NCI-H446 (cell line): ENCODE data around the gene EML4.
"Not testable (repeated sequence)": the region's sequence is repeated elsewhere in the genome, so short reads cannot be mapped to it uniquely, and the experiment has no call there.

Experiments
- DNase-seq, 2 experiments: peaks; one replicate each; lab custom pipeline; 2025; lab: John Stamatoyannopoulos, UW

Gene EML4

DNA sequence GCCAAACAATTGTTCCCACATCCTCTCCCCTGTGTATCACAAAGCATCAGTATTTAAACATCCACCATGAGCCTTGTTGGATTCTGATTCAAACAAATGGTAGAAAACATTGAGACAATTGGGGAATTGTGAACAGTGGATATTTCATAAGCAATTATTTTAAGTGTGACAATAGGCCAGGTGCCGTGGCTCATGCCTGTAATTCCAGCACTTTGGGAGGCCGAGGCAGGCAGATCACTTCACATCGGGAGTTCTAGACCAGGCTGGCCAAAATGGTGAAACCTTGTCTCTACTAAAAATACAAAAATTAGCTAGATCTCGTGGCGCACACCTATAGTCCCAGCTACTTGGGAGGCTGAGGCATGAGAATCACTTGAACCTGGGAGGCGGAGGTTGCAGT, 165.7 kb downstream of the EML4 start:
- DNase-seq, result not testable (repeated sequence)

DNA sequence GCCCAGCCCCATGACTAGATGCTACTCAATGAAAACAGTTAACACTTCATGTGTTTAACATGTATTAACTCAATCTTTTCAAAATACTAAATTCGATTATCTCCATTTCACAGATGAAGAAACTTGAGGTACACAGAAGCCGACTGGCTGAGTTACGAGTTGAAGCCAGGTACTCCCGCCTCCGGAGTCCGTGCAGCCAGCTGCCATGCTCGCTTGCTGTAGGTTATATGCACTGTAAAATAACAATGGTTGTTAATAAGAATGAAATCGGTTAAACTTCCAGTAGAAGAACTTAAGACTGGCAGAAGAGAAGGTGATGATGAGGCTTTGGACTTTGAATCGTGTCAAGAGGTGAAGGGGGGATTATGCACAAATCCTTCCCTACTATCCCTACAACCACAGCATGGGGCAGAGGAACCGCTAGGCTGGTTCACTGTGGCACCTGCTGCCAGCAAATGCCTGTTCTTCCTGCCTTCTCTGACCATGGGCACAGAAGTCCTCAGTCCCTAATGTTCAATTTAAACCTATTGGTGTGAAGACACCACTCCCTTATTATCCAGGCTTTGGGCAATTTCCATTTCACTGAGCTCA, 166.5 kb downstream of the EML4 start:
- DNase-seq, result no peak

DNA sequence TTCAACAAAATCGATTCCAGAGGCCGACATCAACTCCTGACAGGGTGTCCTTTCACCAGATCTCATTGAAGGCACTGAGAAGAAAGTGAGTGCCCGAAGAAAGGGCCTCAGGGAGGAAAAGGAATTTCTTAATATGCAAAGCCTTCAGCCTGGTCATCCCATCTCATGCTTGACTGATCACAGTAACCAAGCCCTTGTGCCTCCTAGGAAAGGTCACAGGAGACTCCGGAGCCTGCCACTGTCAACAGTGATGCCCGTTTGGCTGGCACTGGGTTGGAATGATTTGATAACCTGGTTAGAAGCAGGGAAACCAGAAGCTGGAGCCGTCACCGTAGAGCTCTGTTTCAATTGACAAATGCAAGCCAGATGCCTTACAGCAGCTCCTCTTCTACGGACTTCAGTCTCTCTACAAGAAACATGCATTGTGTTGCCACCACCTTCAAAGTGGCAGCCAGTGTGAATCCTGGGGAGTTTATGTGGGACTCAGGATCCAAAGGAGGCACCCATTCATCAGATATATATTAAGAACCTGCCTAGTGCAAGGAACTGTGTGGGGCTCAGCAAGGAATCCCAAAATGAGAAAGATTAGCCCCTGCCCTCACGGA, 167.3 kb downstream of the EML4 start:
- no peak for DNase-seq

DNA sequence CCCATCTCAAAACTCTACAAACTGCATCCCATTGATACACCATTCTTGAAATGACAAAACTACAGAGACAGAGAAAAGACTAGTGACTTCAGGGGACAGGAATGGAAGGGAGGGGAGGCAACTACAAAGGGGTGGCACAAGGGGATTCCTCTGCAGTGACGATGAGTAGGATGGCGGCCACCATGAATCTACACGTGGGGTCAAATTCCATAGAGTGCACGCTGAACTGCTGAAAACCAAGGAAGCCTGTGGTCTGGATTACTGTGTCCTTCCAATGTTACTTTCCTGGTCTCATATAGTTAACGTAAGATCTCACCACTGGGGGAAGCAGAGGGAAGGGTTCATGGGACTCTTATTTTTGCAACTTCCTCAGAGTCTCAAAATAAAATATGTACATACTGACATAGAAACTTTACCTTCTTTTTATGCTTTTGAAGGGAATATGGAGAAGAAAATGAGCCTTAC, 168.2 kb downstream of the EML4 start:
- DNase-seq, result no peak

DNA sequence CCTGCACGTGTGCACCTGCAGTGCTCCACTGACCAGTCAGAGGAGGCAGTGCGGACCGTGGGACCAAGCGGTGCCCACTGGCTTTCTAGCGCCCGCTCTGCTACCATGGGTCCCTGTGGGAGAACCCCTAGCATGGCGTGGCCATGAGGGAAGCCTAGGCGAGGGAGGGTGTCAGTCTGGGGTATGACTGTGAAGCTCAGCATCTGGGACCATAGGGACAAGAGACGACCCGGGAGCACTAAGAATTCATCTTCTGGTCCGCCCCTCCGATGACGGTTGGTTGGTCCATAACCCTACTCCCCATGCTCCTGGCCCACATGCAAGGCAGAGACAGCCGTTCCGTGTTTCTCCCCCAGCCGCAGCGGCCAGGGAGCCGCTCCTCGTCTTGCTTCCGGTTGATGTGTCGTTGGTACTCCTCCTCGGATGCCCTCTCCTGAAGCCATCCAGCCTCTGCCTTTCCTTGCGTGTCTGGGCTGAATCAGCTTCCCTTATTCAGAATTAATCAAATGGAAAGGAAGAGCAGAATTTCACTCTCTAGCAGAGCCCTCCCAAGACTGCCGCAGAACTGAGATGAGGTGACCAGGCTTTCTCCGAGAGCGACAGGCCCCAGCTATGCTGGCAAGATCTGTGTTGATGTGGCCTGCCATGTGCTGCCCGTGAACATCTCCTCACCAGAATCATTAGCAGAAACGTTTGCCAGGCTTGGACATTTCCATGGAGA, 168.9 kb downstream of the EML4 start:
- no peak for DNase-seq

DNA sequence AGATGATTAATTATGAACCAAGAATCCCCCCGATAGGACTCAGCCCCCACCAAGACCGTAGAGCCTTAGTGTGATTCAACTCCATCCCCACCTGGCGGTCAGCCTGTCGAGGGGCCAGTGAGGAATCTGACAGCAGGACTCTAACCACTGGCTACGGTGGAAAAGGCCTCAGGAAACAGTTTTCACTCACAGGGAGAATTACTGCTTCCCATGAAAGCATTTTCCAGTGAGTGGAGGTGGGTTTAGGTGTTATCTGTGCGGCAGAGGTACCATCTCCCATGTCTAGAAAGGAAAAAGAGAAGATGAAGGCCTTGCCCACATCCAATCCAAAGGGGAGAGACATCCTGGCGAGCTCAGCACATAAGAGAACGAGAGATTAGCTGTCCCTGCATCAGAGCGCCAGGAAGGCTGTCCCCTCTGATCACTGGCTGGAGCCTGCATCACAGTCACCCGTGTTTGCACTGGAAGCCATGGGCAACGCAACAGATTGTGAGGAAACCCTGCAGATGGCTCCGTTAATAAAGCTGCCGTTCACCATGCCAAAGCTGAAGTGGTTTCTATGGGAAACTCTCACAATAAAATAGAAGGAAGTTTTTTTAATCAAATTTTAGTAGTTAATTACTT, 169.5 kb downstream of the EML4 start:
- DNase-seq, result peak; percentile 37 to 50

DNA sequence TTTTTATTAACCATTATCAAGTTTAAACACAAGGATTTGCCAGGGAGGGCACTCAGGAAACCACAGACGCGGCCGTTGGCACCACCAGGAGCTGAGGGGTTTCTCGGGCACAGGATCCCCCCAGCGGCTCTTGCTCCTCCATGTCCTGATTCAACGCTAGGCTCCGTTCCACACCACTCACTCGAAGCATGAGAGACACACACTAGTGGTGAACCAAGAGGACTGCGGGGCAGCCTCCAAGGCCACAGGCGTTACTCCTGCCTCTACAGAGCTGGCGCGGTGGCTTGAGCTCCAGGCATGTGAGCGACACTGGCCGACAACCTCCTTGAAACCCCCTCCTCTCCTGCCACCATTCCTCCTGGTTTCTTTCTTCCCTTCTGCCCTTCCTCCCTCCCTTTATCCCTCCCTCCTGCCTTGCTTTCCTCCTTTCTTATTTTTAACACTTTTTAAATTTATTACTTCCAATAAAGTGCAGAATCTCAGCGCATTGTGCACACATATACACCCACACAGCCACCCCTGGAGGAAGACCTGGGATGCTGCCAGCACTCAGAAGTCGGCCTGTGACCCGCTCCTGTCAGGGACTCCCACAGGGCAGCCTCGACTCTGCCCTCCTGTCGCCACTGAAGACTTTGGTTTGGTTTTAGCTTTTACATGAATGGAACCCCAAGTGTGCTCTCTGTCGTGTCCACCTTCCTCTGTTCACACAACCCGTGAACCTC, 170.2 kb downstream of the EML4 start:
- peak in 1 of 2 experiments; percentile 24 for DNase-seq

DNA sequence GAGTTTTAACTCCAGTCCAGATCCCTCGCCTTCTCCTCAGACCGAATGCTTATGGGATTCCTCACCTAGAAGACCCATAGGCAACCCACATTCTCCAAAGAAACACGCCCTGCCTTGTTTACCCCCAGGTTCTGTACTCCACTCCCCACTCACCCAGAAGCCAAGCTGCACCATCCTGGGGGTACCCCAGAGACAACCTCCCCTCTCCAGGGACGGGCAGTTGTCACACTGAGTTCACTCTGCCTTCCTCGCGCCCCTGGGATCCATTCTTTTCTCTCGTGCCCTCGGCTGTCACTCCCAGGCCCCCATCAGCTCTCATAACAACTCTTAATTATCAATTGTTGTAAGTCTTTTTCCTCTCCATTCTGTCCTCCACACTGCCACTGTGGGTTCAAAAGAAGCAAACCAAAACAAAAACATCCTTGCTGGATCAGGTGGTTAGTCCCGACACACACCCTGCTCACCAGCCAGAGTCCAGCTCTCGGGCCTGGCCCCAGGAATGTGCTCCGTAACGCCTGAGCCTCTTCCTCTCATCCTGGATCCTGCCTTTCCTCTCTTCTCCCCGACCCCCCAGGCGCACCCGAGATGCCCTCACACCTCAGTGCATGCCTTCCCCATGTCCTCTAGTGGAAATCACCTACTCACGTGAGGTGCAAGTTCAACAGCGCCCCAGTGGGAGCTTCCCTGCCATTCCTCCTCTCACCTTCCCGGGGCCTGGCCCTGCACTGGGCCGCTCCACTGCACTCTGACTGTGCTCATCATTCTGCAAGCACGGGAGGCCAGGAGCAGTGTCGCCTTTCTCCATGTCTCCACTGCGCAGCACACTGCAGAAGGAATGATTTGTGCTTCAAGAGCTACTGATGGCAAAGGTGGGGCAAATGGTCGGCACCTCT, 171.1 kb downstream of the EML4 start:
- DNase-seq, result no peak

DNA sequence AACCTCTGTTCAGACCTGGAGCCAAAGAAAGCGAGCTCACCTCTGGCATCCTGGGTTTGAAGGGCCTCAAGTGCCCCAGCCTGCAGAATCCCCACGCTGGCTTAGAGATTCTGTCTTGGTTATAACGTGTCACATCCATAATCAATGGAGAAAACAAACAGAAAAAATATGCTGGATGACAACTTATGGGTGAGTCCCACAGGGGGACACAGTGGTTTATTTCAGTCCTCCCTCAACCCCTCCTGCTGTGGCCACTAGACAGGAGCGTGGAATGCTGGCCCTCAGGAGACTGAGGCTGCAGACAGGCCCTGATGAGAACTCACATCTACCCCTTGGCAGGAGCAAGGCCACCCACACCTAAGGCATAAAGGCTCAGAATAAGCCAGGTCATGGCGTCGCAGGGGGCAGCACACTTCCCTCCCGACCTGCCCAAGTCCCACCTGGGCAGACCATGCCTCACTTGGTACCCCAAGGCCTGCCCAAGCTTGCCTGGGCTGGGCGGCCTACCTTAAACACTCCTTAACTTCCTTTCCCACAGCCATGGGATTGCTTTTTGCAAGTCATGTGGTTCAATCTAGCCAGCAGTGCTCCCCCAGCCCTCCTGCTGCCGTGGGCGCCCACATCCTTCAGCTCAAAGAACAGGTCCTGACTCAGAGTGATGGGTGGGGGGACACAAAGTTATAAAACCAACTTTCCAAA, 171.9 kb downstream of the EML4 start:
- DNase-seq, result no peak

DNA sequence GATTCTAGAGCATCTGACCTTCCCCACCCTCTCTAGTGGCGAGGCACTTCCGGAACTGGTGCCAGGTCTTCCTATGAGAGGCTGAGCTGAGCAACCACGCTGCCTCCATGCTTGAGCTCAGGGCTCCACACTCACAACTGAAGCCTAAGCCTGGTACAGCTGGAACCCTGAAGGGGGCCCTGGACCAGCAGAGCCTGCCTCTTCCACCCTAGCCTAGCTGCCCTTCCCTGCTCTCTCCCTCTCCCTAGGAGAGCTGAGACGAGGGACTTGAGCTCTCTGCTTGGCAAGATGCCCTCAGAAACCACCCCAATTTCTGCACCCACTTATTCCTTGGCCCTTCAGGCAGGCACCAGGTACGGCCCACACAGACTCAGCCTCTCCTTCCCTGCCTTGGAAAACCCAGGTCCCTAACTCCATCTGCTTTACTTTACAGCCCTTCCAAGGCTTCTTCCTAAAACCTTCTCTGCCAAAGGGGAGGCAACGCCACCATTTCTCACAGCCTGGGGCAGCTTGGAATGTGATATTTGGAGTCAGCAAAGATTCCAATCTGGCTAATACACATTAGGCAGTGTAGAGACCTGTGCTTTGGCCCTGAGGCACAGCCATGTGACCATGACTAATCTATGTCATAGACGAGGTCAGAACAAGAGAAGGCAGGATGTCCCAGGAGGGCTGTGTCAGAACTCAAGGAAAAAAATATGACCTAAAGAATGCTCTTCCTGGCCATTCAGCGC, 173.1 kb downstream of the EML4 start:
- no peak for DNase-seq

DNA sequence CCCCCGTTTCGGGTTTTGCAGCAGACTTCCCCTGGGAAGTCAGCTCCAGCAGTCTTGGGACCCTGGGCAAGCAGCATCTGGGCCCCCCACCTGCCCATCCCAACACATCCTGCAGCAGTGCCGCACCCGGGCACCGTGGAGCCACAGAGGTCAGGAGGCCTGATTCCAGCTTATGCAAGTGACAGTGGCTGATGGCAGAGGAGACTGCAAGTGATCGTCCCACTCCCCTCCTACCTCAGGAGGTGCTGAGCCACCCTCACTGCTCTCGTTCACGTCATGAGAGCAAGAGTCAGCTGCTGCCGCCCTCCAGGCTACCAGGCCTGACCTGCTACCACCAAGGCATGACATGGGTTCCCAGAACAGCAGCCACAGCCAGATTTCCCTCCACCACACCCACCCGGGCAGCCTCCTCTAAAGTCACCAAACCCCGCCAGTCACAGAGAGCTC, 173.7 kb downstream of the EML4 start:
- DNase-seq, result no peak

DNA sequence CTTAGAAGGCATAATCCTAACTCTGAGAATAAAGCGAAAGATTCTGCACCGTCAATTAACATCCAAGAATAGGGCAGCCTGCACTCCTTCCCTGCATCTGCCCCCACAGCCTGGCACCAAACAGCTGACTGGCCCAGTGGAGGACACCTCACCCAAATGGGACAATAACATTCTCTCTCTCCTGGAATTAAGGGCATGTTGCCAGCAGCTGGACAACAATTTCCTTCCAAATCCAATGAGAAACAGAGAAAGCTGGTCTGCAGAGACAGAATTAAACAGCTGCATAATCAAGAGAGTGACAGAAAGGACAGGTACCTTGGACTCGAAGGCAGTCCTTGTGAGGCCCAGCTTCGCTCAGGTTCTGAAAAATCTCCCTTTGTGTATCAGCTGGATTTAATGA, 176.8 kb downstream of the EML4 start:
- no peak for DNase-seq

DNA sequence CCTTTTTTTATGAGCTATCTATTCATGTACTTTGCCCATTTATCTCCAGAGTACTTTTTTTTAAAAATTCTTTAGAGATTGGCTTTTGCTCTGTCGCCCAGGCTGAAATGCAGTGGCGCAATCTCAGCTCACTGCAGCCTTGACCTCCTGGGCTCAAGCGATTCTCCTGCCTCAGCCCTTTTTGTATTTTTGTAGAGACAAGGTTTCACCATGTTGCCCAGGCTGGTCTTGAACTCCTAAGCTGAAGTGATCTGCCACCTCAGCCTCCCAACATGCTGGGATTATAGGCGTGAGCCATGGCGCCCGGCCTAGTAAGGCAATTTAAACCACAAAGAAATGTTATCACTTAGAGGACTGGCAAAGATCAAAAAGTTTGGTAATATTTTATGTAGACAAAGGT, 177.7 kb downstream of the EML4 start:
- not testable (repeated sequence) for DNase-seq

DNA sequence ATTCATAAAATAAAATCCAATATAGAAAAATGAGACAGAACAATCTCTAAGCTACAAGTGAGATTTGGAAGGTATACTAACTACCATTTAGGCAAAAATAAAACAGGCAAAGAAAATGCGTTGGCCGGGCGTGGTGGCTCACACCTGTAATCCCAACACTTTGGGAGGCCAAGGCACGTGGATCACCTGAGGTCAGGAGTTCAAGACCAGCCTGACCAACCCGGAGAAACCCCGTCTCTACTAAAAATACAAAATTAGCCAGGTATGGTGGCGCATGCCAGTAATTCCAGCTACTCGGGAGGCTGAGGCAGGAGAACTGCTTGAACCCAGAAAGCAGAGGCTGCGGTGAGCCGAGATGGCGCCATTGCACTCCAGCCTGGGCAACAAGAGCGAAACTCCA, 178.4 kb downstream of the EML4 start:
- not testable (repeated sequence) for DNase-seq

DNA sequence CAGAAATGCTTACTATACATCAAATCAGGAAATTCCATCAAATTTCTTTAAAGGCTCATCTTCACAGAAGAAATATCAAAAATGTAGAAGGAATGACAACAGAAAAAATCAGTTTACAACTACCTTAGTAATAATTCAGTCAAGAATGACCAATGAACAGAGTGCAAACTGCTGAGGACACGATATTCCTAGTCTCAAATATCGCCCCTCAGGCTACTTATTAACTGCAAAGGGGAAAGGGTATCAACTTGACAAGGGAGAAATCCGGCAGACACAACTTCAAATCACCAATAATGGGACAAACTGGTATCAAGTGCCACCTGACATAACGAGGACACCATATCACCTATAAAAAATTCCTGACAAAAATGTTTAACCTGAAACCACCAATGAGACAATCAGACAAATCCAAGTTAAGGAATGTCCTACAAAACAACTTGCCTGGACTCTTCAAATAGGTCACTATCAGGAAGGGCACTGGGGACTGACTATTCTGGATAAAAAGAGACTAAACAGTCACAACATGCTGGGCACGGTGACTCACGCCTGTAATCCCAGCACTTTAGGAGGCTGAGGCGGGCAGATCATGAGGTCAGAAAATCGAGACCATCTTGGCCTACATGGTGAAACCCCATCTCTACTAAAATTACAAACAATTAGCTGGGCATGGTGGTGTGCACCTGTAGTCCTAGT, 179.1 kb downstream of the EML4 start:
- DNase-seq, result no peak

DNA sequence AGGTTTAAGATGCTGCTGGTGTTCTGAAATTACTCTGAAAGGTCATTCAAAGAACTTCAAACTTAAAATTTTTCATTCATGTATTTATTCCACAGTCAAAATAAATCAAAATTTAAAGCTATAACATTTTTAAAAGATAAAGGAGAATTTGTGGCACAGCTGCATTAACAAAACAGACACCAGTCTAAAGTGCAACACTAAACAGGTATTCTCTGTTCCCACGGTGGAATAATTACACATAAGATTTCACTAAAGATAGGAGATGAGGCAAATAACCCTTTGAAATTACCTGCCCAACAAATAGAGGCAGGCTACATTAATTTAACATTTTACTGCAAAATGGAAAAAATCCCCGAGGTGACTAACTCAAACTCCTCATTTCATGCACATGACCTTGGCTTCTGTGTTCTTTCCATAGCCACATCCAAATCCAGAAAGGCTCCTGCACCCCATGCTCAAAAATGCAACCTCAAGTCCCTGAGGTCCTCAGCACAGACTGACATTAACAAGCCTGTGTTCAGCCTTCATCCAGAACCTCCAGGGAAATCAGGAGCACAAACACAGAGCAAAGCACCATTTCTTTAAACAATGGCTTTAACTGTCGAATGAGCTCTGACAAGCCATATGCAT, 181.4 kb downstream of the EML4 start:
- no peak for DNase-seq

DNA sequence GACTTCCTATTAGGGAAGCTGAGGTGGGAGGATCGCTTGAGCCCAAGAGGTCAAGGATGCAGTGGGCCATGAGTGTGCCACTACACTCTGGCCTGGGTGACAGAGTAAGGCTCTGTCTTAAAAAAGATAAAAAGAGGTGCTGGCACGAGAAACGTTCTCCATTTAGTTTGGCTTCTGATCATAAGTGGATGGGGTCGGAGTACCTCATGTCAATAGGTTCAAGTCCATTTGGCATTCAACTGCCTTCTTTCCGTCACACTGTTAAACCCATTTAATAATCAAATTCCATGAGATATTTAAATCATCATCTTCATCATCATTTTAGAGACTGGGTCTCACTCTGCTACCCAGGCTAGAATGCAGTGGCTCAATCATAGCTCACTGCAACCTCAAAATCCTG, 182.7 kb downstream of the EML4 start:
- no peak for DNase-seq

DNA sequence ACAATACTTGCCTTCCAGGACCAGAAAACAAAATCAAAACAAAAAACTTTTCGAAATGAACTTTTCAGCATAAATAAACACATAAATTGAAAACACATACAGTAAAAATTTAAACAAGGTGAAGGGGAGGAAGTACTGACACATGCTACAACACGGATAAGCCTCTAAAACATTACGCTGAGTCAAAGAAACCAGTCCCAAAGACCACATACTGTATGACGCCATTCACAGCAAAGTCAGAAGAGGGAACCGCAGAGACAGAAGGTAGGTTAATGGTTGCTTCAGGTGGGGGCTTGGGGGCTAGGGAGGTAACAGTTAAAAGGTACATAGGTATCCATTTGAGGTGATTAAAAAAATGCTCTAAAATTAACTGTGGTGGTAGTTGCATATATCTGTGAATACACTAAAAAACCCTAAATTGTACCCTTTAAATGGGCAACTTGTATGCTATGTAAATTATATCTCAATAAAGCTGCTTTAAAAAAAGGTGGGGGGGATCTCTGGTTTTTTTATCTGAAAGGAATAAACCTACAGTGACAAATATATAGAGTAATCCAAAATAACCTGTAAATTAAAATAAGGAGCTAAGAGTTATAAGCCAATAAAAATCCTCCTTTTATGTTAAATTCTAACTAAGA, 184.8 kb downstream of the EML4 start:
- no peak for DNase-seq
